ENCODE results near the gene APLNR. TPM values are rescaled to one million over a fixed set of nuclear protein-coding genes. Genes with fewer than 3 reads are reported as not detected.
"Not testable (repeated sequence)": the region's sequence is repeated elsewhere in the genome, so short reads cannot be mapped to it uniquely, and the experiment has no call there.

Gene APLNR
- total RNA-seq (2014; rRNA removed; shearing (Covaris generic)) (not detected in 2 replicates), total RNA-seq (2022) (not detected in 2 replicates), Bru-seq, nascent RNA (not detected), BruChase-seq, experiment 1, labeled RNA remaining after a 6-hour chase (not detected), BruChase-seq, experiment 2, labeled RNA remaining after a 2-hour chase (not detected)
- long read RNA-seq = 0 reads

GRCh38 chr11:57237204-57237681 lies at the start of gene APLNR:
TSS of gene APLNR (minus strand) at chr11:57237250. CDS start at chr11:57237004, 246 bp downstream.
- Histone ChIP-seq H3K9me3 (ENCODE audit: low read length) (no peaks in the 10 kb centered on the region), H3K27ac (ENCODE audit: low read depth, low read length, poor library complexity, severe bottlenecking) (no peak within 1 kb of the TSS), H2AFZ (ENCODE audit: low read length) (no peak within 1 kb of the TSS), H3K79me2 (ENCODE audit: insufficient read depth, low read depth, low read length) (no peaks in the 10 kb centered on the region), H4K20me1 (ENCODE audit: insufficient read depth, low read length) (no peaks in the 10 kb centered on the region), H3K9me2 (ENCODE audit: insufficient read depth, low read length) (no peaks in the 10 kb centered on the region), H3K4me2 (ENCODE audit: low read length) (no peak within 1 kb of the TSS), H3K36me3 (ENCODE audit: insufficient read depth, low read length) (no peaks in the 10 kb centered on the region), H3K4me3 (ENCODE audit: low read depth, low read length, poor library complexity, severe bottlenecking) (no peak within 1 kb of the TSS), H3K4me1 (ENCODE audit: insufficient read depth, low read length, poor library complexity, severe bottlenecking) (no peaks in the 10 kb centered on the region)
- DNase-seq (ENCODE audit: low spot score) = no peak
- TF ChIP-seq, protein P1, sequence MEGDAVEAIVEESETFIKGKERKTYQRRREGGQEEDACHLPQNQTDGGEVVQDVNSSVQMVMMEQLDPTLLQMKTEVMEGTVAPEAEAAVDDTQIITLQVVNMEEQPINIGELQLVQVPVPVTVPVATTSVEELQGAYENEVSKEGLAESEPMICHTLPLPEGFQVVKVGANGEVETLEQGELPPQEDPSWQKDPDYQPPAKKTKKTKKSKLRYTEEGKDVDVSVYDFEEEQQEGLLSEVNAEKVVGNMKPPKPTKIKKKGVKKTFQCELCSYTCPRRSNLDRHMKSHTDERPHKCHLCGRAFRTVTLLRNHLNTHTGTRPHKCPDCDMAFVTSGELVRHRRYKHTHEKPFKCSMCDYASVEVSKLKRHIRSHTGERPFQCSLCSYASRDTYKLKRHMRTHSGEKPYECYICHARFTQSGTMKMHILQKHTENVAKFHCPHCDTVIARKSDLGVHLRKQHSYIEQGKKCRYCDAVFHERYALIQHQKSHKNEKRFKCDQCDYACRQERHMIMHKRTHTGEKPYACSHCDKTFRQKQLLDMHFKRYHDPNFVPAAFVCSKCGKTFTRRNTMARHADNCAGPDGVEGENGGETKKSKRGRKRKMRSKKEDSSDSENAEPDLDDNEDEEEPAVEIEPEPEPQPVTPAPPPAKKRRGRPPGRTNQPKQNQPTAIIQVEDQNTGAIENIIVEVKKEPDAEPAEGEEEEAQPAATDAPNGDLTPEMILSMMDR (conservative IDR thresholded peaks at IDR 0.05; ENCODE audit: low read length) = no peak
- TF ChIP-seq EZH2phosphoT487 (IDR thresholded peaks at IDR 0.05; ENCODE audit: borderline replicate concordance, low read depth, low read length) = no peak
- no TSS peak for BruUV-seq (replicated peaks)
- ChIA-PET CTCF (ENCODE audit: unreplicated experiment) (no interaction called here), POLR2A (no interaction called here)
- intact Hi-C loops (cut with micrococcal nuclease; ENCODE audit: unreplicated experiment) = no loop called here

- H3K4me2 ChIP-seq (ENCODE audit: low read length) = no peak overlapping the region
- no peaks in the 10 kb centered on the region for H4K20me1 ChIP-seq (ENCODE audit: insufficient read depth, low read length)
- H3K4me3 ChIP-seq (ENCODE audit: low read depth, low read length, poor library complexity, severe bottlenecking) = no peak overlapping the region
- H3K9me3 ChIP-seq (ENCODE audit: low read length) = no peaks in the 10 kb centered on the region
- intact Hi-C loops (cut with micrococcal nuclease; ENCODE audit: unreplicated experiment) = no loop called here
- no peaks in the 10 kb centered on the region for H3K4me1 ChIP-seq (ENCODE audit: insufficient read depth, low read length, poor library complexity, severe bottlenecking)
- POLR2A ChIA-PET = no interaction called here
- H3K27ac ChIP-seq (ENCODE audit: low read depth, low read length, poor library complexity, severe bottlenecking) = no peak overlapping the region
- H2AFZ ChIP-seq (ENCODE audit: low read length) = no peak overlapping the region
- CTCF ChIA-PET (ENCODE audit: unreplicated experiment) = no interaction called here
- BruUV-seq (replicated peaks) = no TSS peak
- no peak for DNase-seq (ENCODE audit: low spot score)
- TF ChIP-seq EZH2phosphoT487 (IDR thresholded peaks at IDR 0.05; ENCODE audit: borderline replicate concordance, low read depth, low read length) = no peak
- TF ChIP-seq, protein P1 (conservative IDR thresholded peaks at IDR 0.05; ENCODE audit: low read length) = no peak
- H3K9me2 ChIP-seq (ENCODE audit: insufficient read depth, low read length) = no peaks in the 10 kb centered on the region
- H3K36me3 ChIP-seq (ENCODE audit: insufficient read depth, low read length) = no peaks in the 10 kb centered on the region
- H3K79me2 ChIP-seq (ENCODE audit: insufficient read depth, low read depth, low read length) = no peaks in the 10 kb centered on the region
These were observed 46.4 kb upstream of the APLNR start for GRCh38 chr11:57283231-57283990.

GRCh38 chr11:57281546-57281945 lies 44.5 kb upstream of the APLNR start:
- H3K9me2 ChIP-seq (ENCODE audit: insufficient read depth, low read length); H4K20me1 ChIP-seq (ENCODE audit: insufficient read depth, low read length); H3K27ac ChIP-seq (ENCODE audit: low read depth, low read length, poor library complexity, severe bottlenecking); H3K36me3 ChIP-seq (ENCODE audit: insufficient read depth, low read length); CTCF ChIA-PET (ENCODE audit: unreplicated experiment); H3K4me1 ChIP-seq (ENCODE audit: insufficient read depth, low read length, poor library complexity, severe bottlenecking); DNase-seq (ENCODE audit: low spot score); H3K9me3 ChIP-seq (ENCODE audit: low read length); H3K79me2 ChIP-seq (ENCODE audit: insufficient read depth, low read depth, low read length); intact Hi-C loops (cut with micrococcal nuclease; ENCODE audit: unreplicated experiment); H2AFZ ChIP-seq (ENCODE audit: low read length); BruUV-seq (replicated peaks); H3K4me3 ChIP-seq (ENCODE audit: low read depth, low read length, poor library complexity, severe bottlenecking); H3K4me2 ChIP-seq (ENCODE audit: low read length): not testable (repeated sequence)
- POLR2A ChIA-PET = interaction anchor here (1.4 kb wide), 1 partner anchor 21 kb away, joined by 3 read pairs; no protein-coding TSS in a partner anchor
